ENCODE measurements around the gene RCC1. TPM values are rescaled to one million over a fixed set of nuclear protein-coding genes. Genes with fewer than 3 reads are reported as not detected.
"Not testable (repeated sequence)": the region's sequence is repeated elsewhere in the genome, so short reads cannot be mapped to it uniquely, and the experiment has no call there.

RCC1 gene
- total and polyA plus RNA-seq, 4 donors = 10.0 to 20.4 (median 18.0) TPM

- Histone ChIP-seq H3K36me3 (ENCODE audit: control insufficient read depth, insufficient read depth, low read length) (peaks cover 46% of the 10 kb centered on the region), H3K27ac (ENCODE audit: low read depth, low read length) (no peak overlapping the region), H3K4me3 (ENCODE audit: low read depth, low read length) (no peak overlapping the region), H3K9me3 (ENCODE audit: control insufficient read depth, insufficient read depth, low read length) (no peaks in the 10 kb centered on the region), H3K27me3 (ENCODE audit: control insufficient read depth, insufficient read depth, low read length) (no peaks in the 10 kb centered on the region), H3K4me1 (ENCODE audit: control insufficient read depth, insufficient read depth, low read length) (no peaks in the 10 kb centered on the region)
- 92% methylated on average over 8 of the region's 8 CpGs for WGBS (ENCODE audit: insufficient coverage)
- peak in 1 of 6 donors; percentile 11 for DNase-seq (ENCODE audit: low read depth in 4 of 6, low spot score in 6 of 6)
Measured at GRCh38 chr1:28537457-28538199, 31.8 kb downstream of the RCC1 start.

GRCh38 chr1:28538286-28538685 is 32.4 kb downstream of the RCC1 start:
- WGBS (ENCODE audit: insufficient coverage) = 90% methylated on average over 6 of the region's 6 CpGs
- no peak overlapping the region for H3K27ac ChIP-seq (ENCODE audit: low read depth, low read length)

GRCh38 chr1:28540651-28541050 is 34.8 kb downstream of the RCC1 start:
- H3K27ac ChIP-seq (ENCODE audit: low read depth, low read length) = no peak overlapping the region
- H3K9me3 ChIP-seq (ENCODE audit: control insufficient read depth, insufficient read depth, low read length) = no peaks in the 10 kb centered on the region
- no peaks in the 10 kb centered on the region for H3K27me3 ChIP-seq (ENCODE audit: control insufficient read depth, insufficient read depth, low read length)
- no peak for DNase-seq (ENCODE audit: low read depth in 4 of 6, low spot score in 6 of 6)
- peaks cover 26% of the 10 kb centered on the region for H3K36me3 ChIP-seq (ENCODE audit: control insufficient read depth, insufficient read depth, low read length)
- H3K4me1 ChIP-seq (ENCODE audit: control insufficient read depth, insufficient read depth, low read length) = no peaks in the 10 kb centered on the region
- no peak overlapping the region for H3K4me3 ChIP-seq (ENCODE audit: low read depth, low read length)
- WGBS (ENCODE audit: insufficient coverage) = 100% methylated on average over 1 of the region's 7 CpGs

More at GRCh38 chr1:28538286-28538685, 32.4 kb downstream of the RCC1 start:
- Histone ChIP-seq H3K4me1 (ENCODE audit: control insufficient read depth, insufficient read depth, low read length) (no peaks in the 10 kb centered on the region), H3K9me3 (ENCODE audit: control insufficient read depth, insufficient read depth, low read length) (no peaks in the 10 kb centered on the region), H3K27me3 (ENCODE audit: control insufficient read depth, insufficient read depth, low read length) (no peaks in the 10 kb centered on the region), H3K4me3 (ENCODE audit: low read depth, low read length) (no peak overlapping the region), H3K36me3 (ENCODE audit: control insufficient read depth, insufficient read depth, low read length) (peaks cover 40% of the 10 kb centered on the region)
- no peak for DNase-seq (ENCODE audit: low read depth in 4 of 6, low spot score in 6 of 6)

GRCh38 chr1:28541414-28542015 is 35.7 kb downstream of the RCC1 start:
- DNase-seq (ENCODE audit: low read depth in 4 of 6, low spot score in 6 of 6); H3K27me3 ChIP-seq (ENCODE audit: control insufficient read depth, insufficient read depth, low read length); H3K27ac ChIP-seq (ENCODE audit: low read depth, low read length); H3K4me1 ChIP-seq (ENCODE audit: control insufficient read depth, insufficient read depth, low read length); H3K9me3 ChIP-seq (ENCODE audit: control insufficient read depth, insufficient read depth, low read length); H3K4me3 ChIP-seq (ENCODE audit: low read depth, low read length): not testable (repeated sequence)
- H3K36me3 ChIP-seq (ENCODE audit: control insufficient read depth, insufficient read depth, low read length) = peaks cover 18% of the 10 kb centered on the region
- 100% methylated on average over 1 of the region's 8 CpGs for WGBS (ENCODE audit: insufficient coverage)

- H3K9me3 ChIP-seq (ENCODE audit: control insufficient read depth, insufficient read depth, low read length) = no peaks in the 10 kb centered on the region
- DNase-seq (ENCODE audit: low read depth in 4 of 6, low spot score in 6 of 6) = no peak
- no CpG with 5 or more reads among the region's 4 CpGs for WGBS (ENCODE audit: insufficient coverage)
- no peak overlapping the region for H3K4me3 ChIP-seq (ENCODE audit: low read depth, low read length)
- H3K4me1 ChIP-seq (ENCODE audit: control insufficient read depth, insufficient read depth, low read length) = no peaks in the 10 kb centered on the region
- no peak overlapping the region for H3K27ac ChIP-seq (ENCODE audit: low read depth, low read length)
- no peaks in the 10 kb centered on the region for H3K36me3 ChIP-seq (ENCODE audit: control insufficient read depth, insufficient read depth, low read length)
- H3K27me3 ChIP-seq (ENCODE audit: control insufficient read depth, insufficient read depth, low read length) = no peaks in the 10 kb centered on the region
Measured at GRCh38 chr1:28545246-28545628, 39.4 kb downstream of the RCC1 start.

- 100% methylated on average over 1 of the region's 3 CpGs for WGBS (ENCODE audit: insufficient coverage)
- Histone ChIP-seq H3K9me3 (ENCODE audit: control insufficient read depth, insufficient read depth, low read length) (no peaks in the 10 kb centered on the region), H3K27ac (ENCODE audit: low read depth, low read length) (no peak overlapping the region), H3K4me1 (ENCODE audit: control insufficient read depth, insufficient read depth, low read length) (peaks cover 8% of the 10 kb centered on the region), H3K36me3 (ENCODE audit: control insufficient read depth, insufficient read depth, low read length) (no peaks in the 10 kb centered on the region), H3K27me3 (ENCODE audit: control insufficient read depth, insufficient read depth, low read length) (no peaks in the 10 kb centered on the region), H3K4me3 (ENCODE audit: low read depth, low read length) (no peak overlapping the region)
- no peak for DNase-seq (ENCODE audit: low read depth in 4 of 6, low spot score in 6 of 6)
Measured at GRCh38 chr1:28548318-28548717, 42.5 kb downstream of the RCC1 start.

GRCh38 chr1:28551381-28551780 is 45.5 kb downstream of the RCC1 start:
- Histone ChIP-seq H3K27me3 (ENCODE audit: control insufficient read depth, insufficient read depth, low read length) (no peaks in the 10 kb centered on the region), H3K4me3 (ENCODE audit: low read depth, low read length) (no peak overlapping the region), H3K27ac (ENCODE audit: low read depth, low read length) (no peak overlapping the region), H3K9me3 (ENCODE audit: control insufficient read depth, insufficient read depth, low read length) (no peaks in the 10 kb centered on the region), H3K36me3 (ENCODE audit: control insufficient read depth, insufficient read depth, low read length) (peaks cover 16% of the 10 kb centered on the region), H3K4me1 (ENCODE audit: control insufficient read depth, insufficient read depth, low read length) (peaks cover 15% of the 10 kb centered on the region)
- 74% methylated on average over 3 of the region's 6 CpGs for WGBS (ENCODE audit: insufficient coverage)
- DNase-seq (ENCODE audit: low read depth in 4 of 6, low spot score in 6 of 6) = no peak

- Histone ChIP-seq H3K27ac (ENCODE audit: low read depth, low read length) (peak within 1 kb of the TSS; percentile 86), H3K27me3 (ENCODE audit: control insufficient read depth, insufficient read depth, low read length) (no peaks in the 10 kb centered on the region), H3K4me1 (ENCODE audit: control insufficient read depth, insufficient read depth, low read length) (peaks cover 15% of the 10 kb centered on the region), H3K4me3 (ENCODE audit: low read depth, low read length) (peak within 1 kb of the TSS; percentile 95), H3K9me3 (ENCODE audit: control insufficient read depth, insufficient read depth, low read length) (no peaks in the 10 kb centered on the region), H3K36me3 (ENCODE audit: control insufficient read depth, insufficient read depth, low read length) (peaks cover 32% of the 10 kb centered on the region)
- WGBS (ENCODE audit: insufficient coverage) = under 1% methylated on average over 62 of the region's 63 CpGs
- peak; percentile 88 to 99 (median 94) for DNase-seq (ENCODE audit: low read depth in 4 of 6, low spot score in 6 of 6)
Measured at GRCh38 chr1:28552758-28553663, 47.2 kb downstream of the RCC1 start, which contains the start of gene TRNAU1AP. TRNAU1AP (plus strand) TSS chr1:28553085; CDS start chr1:28553111, 26 bp downstream.

- 88% methylated on average over 1 of the region's 3 CpGs for WGBS (ENCODE audit: insufficient coverage)
- Histone ChIP-seq H3K4me1 (ENCODE audit: control insufficient read depth, insufficient read depth, low read length) (no peaks in the 10 kb centered on the region), H3K27me3 (ENCODE audit: control insufficient read depth, insufficient read depth, low read length) (no peaks in the 10 kb centered on the region), H3K36me3 (ENCODE audit: control insufficient read depth, insufficient read depth, low read length) (peaks cover 84% of the 10 kb centered on the region), H3K9me3 (ENCODE audit: control insufficient read depth, insufficient read depth, low read length) (no peaks in the 10 kb centered on the region), H3K27ac (ENCODE audit: low read depth, low read length) (no peak overlapping the region), H3K4me3 (ENCODE audit: low read depth, low read length) (no peak overlapping the region)
- DNase-seq (ENCODE audit: low read depth in 4 of 6, low spot score in 6 of 6) = no peak
Measured at GRCh38 chr1:28560886-28561285, 55.0 kb downstream of the RCC1 start.
